Thyroid gland (tissue), 4 donors: ENCODE results near the gene TGM2. TPM values are rescaled to one million over a fixed set of nuclear protein-coding genes. Genes with fewer than 3 reads are reported as not detected.

Source experiments
- DNase-seq, 2 donors: peaks; one replicate each; pipeline ENCODE4 v3.0.0-alpha.2; 2019
- H3K27ac ChIP-seq, 3 donors: fragments of 200-600 bp; sonication (generic); 1 replicate in 2 of 3; 2 replicates in 1 of 3; pipeline ENCODE4 v1.5.1; 2016 to 2019; ENCODE audit warnings: mild to moderate bottlenecking in 1 of 3, moderate library complexity in 1 of 3
- H3K27me3 ChIP-seq: fragments of 200-600 bp; sonication (generic); one replicate; pipeline ENCODE4 v1.5.1; 2019
- H3K36me3 ChIP-seq, 2 donors: fragments of 200-600 bp; sonication (generic); one replicate each; pipeline ENCODE4 v1.5.1; 2016 to 2019
- H3K4me1 ChIP-seq, 2 donors: fragments of 200-600 bp; sonication (generic); one replicate each; pipeline ENCODE4 v1.5.1; 2017 to 2019
- H3K4me3 ChIP-seq, 3 donors: fragments of 200-600 bp; sonication (generic); replicated peaks in 1 of 3; 1 replicate in 2 of 3; 2 replicates in 1 of 3; pipeline ENCODE4 v1.5.1; 2016; ENCODE audit warnings: mild to moderate bottlenecking in 1 of 3
- H3K9me3 ChIP-seq: fragments of 200-600 bp; sonication (generic); one replicate; pipeline ENCODE4 v1.5.1; 2017
- CTCF ChIP-seq, 6 experiments: fragments of 200-600 bp in 3 of 6; fragments of 450-650 bp in 3 of 6; sonication (generic) in 3 of 6; IDR thresholded peaks; one replicate each; pipeline ENCODE4 v1.5.1; 2016 to 2019; ENCODE audit warnings: antibody characterized with exemption in 6 of 6, mild to moderate bottlenecking in 2 of 6, inconsistent platforms in 1 of 6, moderate library complexity in 1 of 6
- POLR2A ChIP-seq, 2 donors: fragments of 450-650 bp; IDR thresholded peaks; one replicate each; pipeline ENCODE4 v1.6.1; 2017; ENCODE audit warnings: antibody characterized with exemption in 2 of 2, mild to moderate bottlenecking in 2 of 2, moderate library complexity in 1 of 2
- WGBS, 2 donors: methylation state at CpG; one replicate each; pipeline ENCODE4 v1.1.5; 2017; 5-methylcytosine and 5-hydroxymethylcytosine counted together
- intact Hi-C: fragments of 100-400 bp; cut with DNase I; formaldehyde crosslinking; loops from one replicate; pipeline ENCODE4 v1.15.1; 2023
- total RNA-seq, 4 donors: library from RNA; depleted of rRNA; stranded (reverse); fragments of >200 nt; gene quantifications; one replicate each; pipeline ENCODE4 v1.2.3, GENCODE V29; 2016

TGM2 gene
- total RNA-seq, 4 donors from 2014 or later: 16.9 to 133 (median 18.4) TPM

DNA sequence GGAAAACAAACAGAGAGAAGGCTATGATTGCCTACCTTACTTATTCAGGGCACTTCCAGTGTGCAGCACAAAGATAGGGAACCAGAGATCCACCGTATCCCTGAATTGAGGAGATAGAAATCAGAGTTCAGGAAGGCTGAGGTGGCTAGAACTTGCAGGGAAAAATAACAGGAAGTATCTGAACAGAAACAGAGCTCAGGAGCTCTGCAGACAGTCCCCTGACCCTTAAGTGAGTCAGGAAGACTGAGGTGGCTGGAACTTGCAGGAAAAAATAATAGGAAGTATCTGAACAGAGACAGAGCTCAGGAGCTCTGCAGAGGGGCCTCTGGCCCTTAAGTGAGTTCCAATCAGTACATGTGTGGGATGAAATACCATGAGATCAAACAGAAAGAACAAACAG lies 66.1 kb downstream of the TGM2 start:
- WGBS, 2 donors: 83 to 89% methylated on average over 1 of the region's 1 CpG

GRCh38 chr20:38095017-38095686 lies 69.9 kb downstream of the TGM2 start:
- DNase-seq: no peak
- Histone ChIP-seq H3K4me3 (no peak overlapping the region), H3K4me1 (peaks cover 0 to 14% of the 10 kb centered on the region in 2 donors), H3K9me3 (no peaks in the 10 kb centered on the region), H3K27me3 (no peaks in the 10 kb centered on the region), H3K27ac (peak overlapping the region in 1 of 3 donors; percentile 20), H3K36me3 (peaks cover 8 to 9% of the 10 kb centered on the region in 2 donors)
- 79 to 85% methylated on average over 7 of the region's 7 CpGs for WGBS, 2 donors
- intact Hi-C loops: no loop called here
- TF ChIP-seq CTCF (IDR thresholded peaks at IDR 0.05) (no peak), POLR2A (IDR thresholded peaks at IDR 0.05) (no peak)

More for the DNA sequence above, 66.1 kb downstream of the TGM2 start:
- Histone ChIP-seq H3K27me3 (no peaks in the 10 kb centered on the region), H3K4me3 (no peak overlapping the region), H3K4me1 (peaks cover 0 to 8% of the 10 kb centered on the region in 2 donors), H3K36me3 (no peaks in the 10 kb centered on the region), H3K27ac (no peak overlapping the region), H3K9me3 (no peaks in the 10 kb centered on the region)
- no peak for DNase-seq
- intact Hi-C loops: no loop called here
- no peak for TF ChIP-seq POLR2A (IDR thresholded peaks at IDR 0.05)
- TF ChIP-seq CTCF (IDR thresholded peaks at IDR 0.05): no peak

- 58 to 61% methylated on average over 1 of the region's 1 CpG for WGBS, 2 donors
- H3K36me3 ChIP-seq: peaks cover 13 to 15% of the 10 kb centered on the region in 2 donors
- TF ChIP-seq POLR2A (IDR thresholded peaks at IDR 0.05): no peak
- H3K4me3 ChIP-seq: no peak overlapping the region
- H3K27ac ChIP-seq: no peak overlapping the region
- DNase-seq: peak in 1 of 2 donors; percentile 10
- intact Hi-C loops: no loop called here
- peaks cover 0 to 14% of the 10 kb centered on the region in 2 donors for H3K4me1 ChIP-seq
- H3K9me3 ChIP-seq: no peaks in the 10 kb centered on the region
- H3K27me3 ChIP-seq: no peaks in the 10 kb centered on the region
Observed at GRCh38 chr20:38094373-38094891, 70.6 kb downstream of the TGM2 start.

DNA sequence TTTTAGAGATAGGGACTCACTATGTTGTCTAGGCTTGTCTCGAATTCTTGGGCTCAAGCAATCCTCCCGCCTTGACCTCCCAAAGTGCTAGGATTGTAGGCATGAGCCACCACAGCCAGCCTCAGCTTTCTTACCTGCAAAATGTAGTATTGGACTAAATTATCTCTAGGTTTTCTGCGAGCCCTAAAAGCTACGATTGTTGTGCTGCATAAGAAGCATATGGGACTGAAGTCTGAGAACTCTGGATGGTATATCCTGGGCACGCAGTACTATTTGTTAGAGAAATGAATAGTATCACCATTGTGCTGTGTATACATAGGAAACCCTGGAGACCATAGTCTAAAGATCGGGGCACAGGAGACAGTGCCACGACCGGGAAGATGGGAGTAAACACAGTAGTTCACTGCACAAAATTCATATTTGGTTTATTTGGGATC lies 71.4 kb downstream of the TGM2 start:
- 91 to 95% methylated on average over 8 of the region's 8 CpGs for WGBS, 2 donors
- H3K27ac ChIP-seq: no peak overlapping the region

DNA sequence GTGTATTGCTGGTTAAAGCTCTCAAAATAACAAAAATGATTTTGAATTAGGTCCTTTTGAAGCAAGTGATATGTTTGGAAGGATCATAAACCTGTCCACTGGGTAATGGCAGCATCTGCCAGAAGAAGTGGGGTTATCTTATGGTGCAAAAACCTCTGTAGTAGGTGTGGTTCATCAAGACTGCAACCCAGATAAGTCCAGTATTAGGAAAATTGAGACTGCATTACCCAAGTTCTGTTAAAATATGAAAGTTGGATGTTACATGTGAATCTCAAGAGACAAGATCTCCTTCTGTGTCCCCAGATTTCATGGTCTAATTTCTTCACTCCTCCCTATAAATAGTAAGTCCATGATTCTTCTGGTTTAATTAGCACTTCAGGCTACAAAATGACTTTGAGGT lies 72.2 kb downstream of the TGM2 start:
- H3K9me3 ChIP-seq: no peaks in the 10 kb centered on the region
- H3K36me3 ChIP-seq: peaks cover 15 to 20% of the 10 kb centered on the region in 2 donors
- H3K4me1 ChIP-seq: peaks cover 0 to 14% of the 10 kb centered on the region in 2 donors
- no peaks in the 10 kb centered on the region for H3K27me3 ChIP-seq
- H3K4me3 ChIP-seq: no peak overlapping the region
- H3K27ac ChIP-seq: no peak overlapping the region
- intact Hi-C loops: no loop called here
- no peak for TF ChIP-seq POLR2A (IDR thresholded peaks at IDR 0.05)
- no peak for TF ChIP-seq CTCF (IDR thresholded peaks at IDR 0.05)
- DNase-seq: no peak

More for the DNA sequence above, 71.4 kb downstream of the TGM2 start:
- Histone ChIP-seq H3K4me3 (no peak overlapping the region), H3K4me1 (peaks cover 0 to 14% of the 10 kb centered on the region in 2 donors), H3K9me3 (no peaks in the 10 kb centered on the region), H3K27me3 (no peaks in the 10 kb centered on the region), H3K36me3 (peaks cover 14 to 15% of the 10 kb centered on the region in 2 donors)
- intact Hi-C loops: no loop called here
- no peak for TF ChIP-seq POLR2A (IDR thresholded peaks at IDR 0.05)
- no peak for TF ChIP-seq CTCF (IDR thresholded peaks at IDR 0.05)
- no peak for DNase-seq
